B cell (primary cell): ENCODE measurements around the gene PRPF40A. TPM values are rescaled to one million over a fixed set of nuclear protein-coding genes. Genes with fewer than 3 reads are reported as not detected.

Experiments
- ATAC-seq: fragments of 200-7000 bp; cut with Tn5 transposase; one replicate; pipeline ENCODE4 v1.10.0; 2021; ENCODE audit warnings: low read depth, mild to moderate bottlenecking, moderate number of reproducible peaks, moderate library complexity
- CTCF ChIA-PET: fragments of 350-600 bp; sonication (Branson Sonifier 250); formaldehyde crosslinking; loops from one replicate; lab custom pipeline; 2021; ENCODE audit warnings: antibody characterized with exemption, inconsistent platforms; lab: Charles Lee
- POLR2A ChIA-PET: fragments of 350-600 bp; sonication (Branson Sonifier 250); formaldehyde crosslinking; loops from one replicate; lab custom pipeline; 2021; ENCODE audit warnings: antibody characterized with exemption; lab: Charles Lee
- DNase-seq: peaks from one replicate; pipeline ENCODE4 v3.0.0; 2013
- H2AFZ ChIP-seq: 2 replicates; pipeline ENCODE4 v1.6.1; 2012; ENCODE audit warnings: mild to moderate bottlenecking, low read depth, low read length; ENCODE audit not compliant: insufficient read depth, poor library complexity, severe bottlenecking
- H3K27ac ChIP-seq, 2 donors: 1 replicate in 1 of 2; 2 replicates in 1 of 2; pipeline ENCODE4 v1.5.1; 2012 to 2013; ENCODE audit warnings: low read length in 2 of 2, mild to moderate bottlenecking in 2 of 2, moderate library complexity in 1 of 2
- H3K27me3 ChIP-seq, 4 experiments: fragments of 200-600 bp in 1 of 4; sonication (generic) in 1 of 4; replicated peaks in 1 of 4; 1 replicate in 2 of 4; 2 replicates in 2 of 4; pipeline versions ENCODE4 v1.6.1 to v1.7.0; 2013 to 2016; ENCODE audit warnings: low read length in 3 of 4, mild to moderate bottlenecking in 2 of 4, mixed read lengths in 1 of 4, moderate library complexity in 1 of 4; ENCODE audit not compliant: insufficient read depth in 4 of 4, control insufficient read depth in 3 of 4; ENCODE audit errors: control extremely low read depth in 1 of 4
- H3K36me3 ChIP-seq, 2 experiments: replicated peaks in 1 of 2; 1 replicate in 1 of 2; 2 replicates in 1 of 2; pipeline versions ENCODE4 v1.6.1 to v1.7.1; 2013; ENCODE audit warnings: low read length in 1 of 2; ENCODE audit not compliant: insufficient read depth in 2 of 2, control insufficient read depth in 1 of 2; ENCODE audit errors: control extremely low read depth in 1 of 2, extremely low read depth in 1 of 2
- H3K4me1 ChIP-seq, 2 donors: fragments of 200-600 bp in 1 of 2; sonication (generic) in 1 of 2; 1 replicate in 1 of 2; 2 replicates in 1 of 2; pipeline versions ENCODE4 v1.5.1 to v1.6.1; 2013 to 2017; ENCODE audit warnings: low read length in 2 of 2; ENCODE audit not compliant: control insufficient read depth in 2 of 2, insufficient read depth in 2 of 2
- H3K4me2 ChIP-seq: replicated peaks from 2 replicates; pipeline ENCODE3; 2012; ENCODE audit warnings: mild to moderate bottlenecking, low read depth, low read length; ENCODE audit not compliant: poor library complexity, severe bottlenecking
- H3K4me3 ChIP-seq, 5 experiments: fragments of 200-600 bp in 1 of 5; sonication (generic) in 1 of 5; 1 replicate in 3 of 5; 2 replicates in 2 of 5; pipeline versions ENCODE4 v1.5.1 to v1.7.0; 2011 to 2016; ENCODE audit warnings: low read length in 4 of 5, mild to moderate bottlenecking in 4 of 5, low read depth in 2 of 5, control low read depth in 1 of 5, moderate library complexity in 1 of 5; ENCODE audit not compliant: insufficient read depth in 1 of 5; ENCODE audit errors: control extremely low read depth in 1 of 5, extremely low read depth in 1 of 5
- H3K79me2 ChIP-seq: fragments of 200-600 bp; sonication (generic); one replicate; pipeline ENCODE4 v1.6.0; 2016; ENCODE audit warnings: low read length; ENCODE audit not compliant: control insufficient read depth, insufficient read depth
- H3K9ac ChIP-seq: fragments of 200-600 bp; sonication (generic); 2 replicates; pipeline ENCODE4 v1.6.1; 2017; ENCODE audit warnings: mild to moderate bottlenecking, low read length, moderate library complexity
- H3K9me3 ChIP-seq, 3 donors: one replicate each; pipeline versions ENCODE4 v1.6.1 to v1.7.1; 2013; ENCODE audit warnings: low read length in 2 of 3; ENCODE audit not compliant: control insufficient read depth in 2 of 3, insufficient read depth in 1 of 3; ENCODE audit errors: control extremely low read depth in 1 of 3
- H4K20me1 ChIP-seq: 2 replicates; pipeline ENCODE4 v1.6.0; 2012; ENCODE audit warnings: mild to moderate bottlenecking, low read length; ENCODE audit not compliant: insufficient read depth, control insufficient read depth, poor library complexity, severe bottlenecking
- H3K27ac Mint-ChIP-seq: one replicate; pipeline ENCODE4 v1.8.0; 2021; ENCODE audit warnings: mixed read lengths
- H3K27me3 Mint-ChIP-seq: one replicate; pipeline ENCODE4 v1.8.0; 2021; ENCODE audit warnings: mixed read lengths
- H3K4me1 Mint-ChIP-seq: one replicate; pipeline ENCODE4 v1.8.0; 2021; ENCODE audit warnings: mixed read lengths
- H3K4me3 Mint-ChIP-seq: one replicate; pipeline ENCODE4 v1.8.0; 2021; ENCODE audit warnings: mixed read lengths
- H3K9me3 Mint-ChIP-seq: one replicate; pipeline ENCODE4 v1.8.0; 2022; ENCODE audit warnings: mixed read lengths; ENCODE audit not compliant: insufficient read depth
- EZH2 ChIP-seq: IDR thresholded peaks from 2 replicates; pipeline ENCODE4 v1.6.1; 2012; ENCODE audit warnings: borderline replicate concordance, low read depth, mild to moderate bottlenecking, moderate library complexity, low read length; ENCODE audit not compliant: insufficient read depth, poor library complexity, severe bottlenecking
- WGBS: methylation state at CpG from one replicate; pipeline ENCODE4 v1.1.5; 2013; ENCODE audit warnings: missing lambda C conversion rate; ENCODE audit not compliant: insufficient coverage; 5-methylcytosine and 5-hydroxymethylcytosine counted together
- intact Hi-C: fragments of 100-400 bp; cut with micrococcal nuclease; formaldehyde crosslinking; loops from one replicate; pipeline ENCODE4 v1.10.0; 2022
- polyA plus RNA-seq: library from polyadenylated mRNA; depleted of rRNA; stranded (reverse); fragments of >200 nt; gene quantifications from 2 replicates; pipeline ENCODE4 v1.2.3, GENCODE V29; 2012
- total RNA-seq, 2 donors: library from RNA; stranded (reverse); fragments of 120-200 nt in 1 of 2; gene quantifications; 1 replicate in 1 of 2; 2 replicates in 1 of 2; pipeline versions ENCODE4 v1.2.3 to v1.2.4, GENCODE V29; 2013 to 2022
- TF ChIP-seq, protein P1 (sequence below): fragments of 200-600 bp; IDR thresholded peaks from one replicate; pipeline ENCODE4 v1.8.0; 2022; ENCODE audit warnings: antibody characterized with exemption, mild to moderate bottlenecking

Gene PRPF40A
- total and polyA plus RNA-seq, 2 donors (not counting 1 experiment from before 2014, with no cell fraction given): 40.4 to 115 TPM

DNA sequence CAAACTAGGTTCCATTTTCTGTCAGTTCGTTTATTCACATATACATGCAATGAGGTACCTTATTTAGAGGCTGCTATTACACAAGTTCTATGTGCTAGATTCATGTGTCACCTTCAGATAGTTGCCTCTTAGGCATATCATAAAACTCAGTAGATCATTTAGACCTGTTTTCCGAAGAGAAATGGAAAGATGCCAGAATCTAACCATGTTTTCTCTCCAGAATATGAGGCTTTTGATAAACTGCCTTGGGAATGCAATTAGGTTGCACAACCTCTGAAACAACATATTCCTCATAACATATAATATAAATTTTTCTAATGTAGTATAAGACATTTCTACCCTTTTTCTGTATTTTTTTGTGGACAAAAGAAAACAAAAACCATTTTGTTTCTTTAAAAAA is 108.1 kb downstream of the PRPF40A start:
- Mint-ChIP-seq H3K27ac (no peak overlapping the region), H3K4me3 (no peak overlapping the region), H3K9me3 (no peaks in the 10 kb centered on the region), H3K27me3 (no peaks in the 10 kb centered on the region), H3K4me1 (peaks cover 29% of the 10 kb centered on the region)
- Histone ChIP-seq H3K9me3 (no peaks in the 10 kb centered on the region), H3K4me1 (peaks cover 19 to 24% of the 10 kb centered on the region in 2 donors), H4K20me1 (no peaks in the 10 kb centered on the region), H3K4me2 (no peak overlapping the region), H3K36me3 (no peaks in the 10 kb centered on the region), H3K9ac (no peak overlapping the region), H3K27ac (no peak overlapping the region), H2AFZ (no peak overlapping the region), H3K4me3 (no peak overlapping the region), H3K79me2 (no peaks in the 10 kb centered on the region), H3K27me3 (no peaks in the 10 kb centered on the region)
- DNase-seq: no peak
- TF ChIP-seq EZH2: no peak
- TF ChIP-seq, protein P1, sequence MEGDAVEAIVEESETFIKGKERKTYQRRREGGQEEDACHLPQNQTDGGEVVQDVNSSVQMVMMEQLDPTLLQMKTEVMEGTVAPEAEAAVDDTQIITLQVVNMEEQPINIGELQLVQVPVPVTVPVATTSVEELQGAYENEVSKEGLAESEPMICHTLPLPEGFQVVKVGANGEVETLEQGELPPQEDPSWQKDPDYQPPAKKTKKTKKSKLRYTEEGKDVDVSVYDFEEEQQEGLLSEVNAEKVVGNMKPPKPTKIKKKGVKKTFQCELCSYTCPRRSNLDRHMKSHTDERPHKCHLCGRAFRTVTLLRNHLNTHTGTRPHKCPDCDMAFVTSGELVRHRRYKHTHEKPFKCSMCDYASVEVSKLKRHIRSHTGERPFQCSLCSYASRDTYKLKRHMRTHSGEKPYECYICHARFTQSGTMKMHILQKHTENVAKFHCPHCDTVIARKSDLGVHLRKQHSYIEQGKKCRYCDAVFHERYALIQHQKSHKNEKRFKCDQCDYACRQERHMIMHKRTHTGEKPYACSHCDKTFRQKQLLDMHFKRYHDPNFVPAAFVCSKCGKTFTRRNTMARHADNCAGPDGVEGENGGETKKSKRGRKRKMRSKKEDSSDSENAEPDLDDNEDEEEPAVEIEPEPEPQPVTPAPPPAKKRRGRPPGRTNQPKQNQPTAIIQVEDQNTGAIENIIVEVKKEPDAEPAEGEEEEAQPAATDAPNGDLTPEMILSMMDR: no peak
- 100% methylated on average over 1 of the region's 2 CpGs for WGBS
- POLR2A ChIA-PET: no interaction called here
- no peak for ATAC-seq
- intact Hi-C loops: no loop called here
- CTCF ChIA-PET: no interaction called here

DNA sequence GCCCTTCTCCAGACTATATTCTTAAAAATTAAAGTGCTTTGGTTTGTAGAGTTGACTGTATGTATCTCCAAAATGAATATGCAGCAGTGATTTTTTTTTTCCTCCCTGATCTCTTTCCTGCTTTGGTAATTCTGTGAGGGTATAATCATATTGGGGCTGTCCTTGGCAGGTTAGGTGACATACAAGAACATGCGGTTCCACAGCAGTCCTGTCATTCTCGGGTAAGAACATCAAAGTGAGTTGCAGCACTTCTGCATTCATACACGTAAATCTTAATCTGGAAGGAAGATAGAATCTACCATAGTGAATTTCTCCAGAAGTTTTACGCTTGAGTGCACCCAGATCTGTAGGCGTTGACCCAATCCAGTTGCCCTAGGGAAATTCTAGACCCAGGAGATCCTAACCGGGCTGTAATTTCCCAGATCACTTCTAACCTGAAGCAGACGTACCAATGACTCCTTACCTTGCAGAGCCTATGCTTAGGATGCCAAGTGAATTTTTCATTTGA is 109.4 kb downstream of the PRPF40A start:
- Mint-ChIP-seq H3K27ac (no peak overlapping the region), H3K9me3 (no peaks in the 10 kb centered on the region), H3K27me3 (no peaks in the 10 kb centered on the region), H3K4me3 (no peak overlapping the region), H3K4me1 (peaks cover 16% of the 10 kb centered on the region)
- Histone ChIP-seq H3K4me2 (no peak overlapping the region), H3K9me3 (no peaks in the 10 kb centered on the region), H3K27ac (no peak overlapping the region), H3K27me3 (no peaks in the 10 kb centered on the region), H3K9ac (no peak overlapping the region), H2AFZ (no peak overlapping the region), H3K4me1 (peaks cover 15 to 16% of the 10 kb centered on the region in 2 donors), H3K36me3 (no peaks in the 10 kb centered on the region), H4K20me1 (no peaks in the 10 kb centered on the region), H3K4me3 (no peak overlapping the region), H3K79me2 (no peaks in the 10 kb centered on the region)
- ATAC-seq (no peak), DNase-seq (no peak)
- ChIA-PET POLR2A (no interaction called here), CTCF (no interaction called here)
- WGBS: 83% methylated on average over 2 of the region's 7 CpGs
- intact Hi-C loops: no loop called here
- TF ChIP-seq, protein P1: no peak
- TF ChIP-seq EZH2: no peak
